GM19395 (cell line): Measurements from ENCODE around the gene PPIA.
"Not testable (repeated sequence)": the region's sequence is repeated elsewhere in the genome, so short reads cannot be mapped to it uniquely, and the experiment has no call there.

ENCODE experiments used
- ATAC-seq: cut with Tn5 transposase; IDR thresholded peaks from one replicate; pipeline ENCODE4 v1.9.1; 2021; ENCODE audit warnings: mild to moderate bottlenecking, moderate library complexity; ENCODE audit not compliant: unreplicated experiment

PPIA gene

GRCh38 chr7:44819292-44819691, 22.8 kb downstream of the PPIA start:
- no peak for ATAC-seq

- no peak for ATAC-seq
Measured at GRCh38 chr7:44823255-44823781, 26.8 kb downstream of the PPIA start.

- ATAC-seq = no peak
Measured at GRCh38 chr7:44824894-44825526, 28.5 kb downstream of the PPIA start.

GRCh38 chr7:44827567-44827966, 31.1 kb downstream of the PPIA start:
- no peak for ATAC-seq

- ATAC-seq = no peak
Measured at GRCh38 chr7:44838751-44839150, 42.3 kb downstream of the PPIA start.

- not testable (repeated sequence) for ATAC-seq
Measured at GRCh38 chr7:44842675-44843074, 46.2 kb downstream of the PPIA start.

- not testable (repeated sequence) for ATAC-seq
Measured at GRCh38 chr7:44843440-44843839, 47.0 kb downstream of the PPIA start.

GRCh38 chr7:44845451-44845850, 49.0 kb downstream of the PPIA start:
- no peak for ATAC-seq

GRCh38 chr7:44846390-44846789, 49.9 kb downstream of the PPIA start:
- ATAC-seq = not testable (repeated sequence)

GRCh38 chr7:44846816-44847508, 50.5 kb downstream of the PPIA start:
- ATAC-seq = no peak

GRCh38 chr7:44847509-44847919, 51.0 kb downstream of the PPIA start:
- peak; percentile 70 for ATAC-seq

GRCh38 chr7:44847920-44848634, 51.6 kb downstream of the PPIA start, which contains the start of gene H2AZ2:
H2AZ2 (minus strand) TSS chr7:44848087; CDS start chr7:44847971, 116 bp downstream.
- ATAC-seq = peak; percentile 86

GRCh38 chr7:44849259-44849884, 52.9 kb downstream of the PPIA start:
- ATAC-seq = no peak

GRCh38 chr7:44849885-44850544, 53.5 kb downstream of the PPIA start:
- no peak for ATAC-seq

GRCh38 chr7:44852590-44852989, 56.1 kb downstream of the PPIA start:
- no peak for ATAC-seq
